Stimulated activated naive B cell treated with anti-CD40 and anti-IgM and Interleukin-4, amounts not matched to agents 10 μg/mL and 1 μg/mL and 100 μg/mL, for 72 hours (primary cell): ENCODE data around the gene NEMF.
"Not testable (repeated sequence)": the region's sequence is repeated elsewhere in the genome, so short reads cannot be mapped to it uniquely, and the experiment has no call there.

ENCODE experiments used
- ATAC-seq, 2 donors: fragments of 150-1000 bp; cut with Tn5 transposase; replicated peaks; 2 replicates each; pipeline ENCODE4 v1.10.0; 2021; ENCODE audit warnings: moderate library complexity in 1 of 2
- DNase-seq: peaks from one replicate; pipeline ENCODE4 v3.0.0; 2021
- H3K27ac Mint-ChIP-seq: one replicate; pipeline ENCODE4 v1.8.0; 2022; ENCODE audit warnings: mild to moderate bottlenecking, mixed read lengths
- H3K27me3 Mint-ChIP-seq, 2 donors: one replicate each; pipeline ENCODE4 v1.8.0; 2022; ENCODE audit warnings: mixed read lengths in 2 of 2
- H3K36me3 Mint-ChIP-seq, 2 donors: one replicate each; pipeline ENCODE4 v1.8.0; 2022; ENCODE audit warnings: mixed read lengths in 2 of 2, mild to moderate bottlenecking in 1 of 2
- H3K4me1 Mint-ChIP-seq, 2 donors: one replicate each; pipeline ENCODE4 v1.8.0; 2022; ENCODE audit warnings: mixed read lengths in 2 of 2, mild to moderate bottlenecking in 1 of 2
- H3K4me3 Mint-ChIP-seq, 2 donors: one replicate each; pipeline ENCODE4 v1.8.0; 2022; ENCODE audit warnings: mild to moderate bottlenecking in 2 of 2, mixed read lengths in 2 of 2, moderate library complexity in 1 of 2
- H3K9me3 Mint-ChIP-seq, 2 donors: one replicate each; pipeline ENCODE4 v1.8.0; 2022; ENCODE audit warnings: mixed read lengths in 2 of 2, mild to moderate bottlenecking in 1 of 2

The NEMF gene

DNA sequence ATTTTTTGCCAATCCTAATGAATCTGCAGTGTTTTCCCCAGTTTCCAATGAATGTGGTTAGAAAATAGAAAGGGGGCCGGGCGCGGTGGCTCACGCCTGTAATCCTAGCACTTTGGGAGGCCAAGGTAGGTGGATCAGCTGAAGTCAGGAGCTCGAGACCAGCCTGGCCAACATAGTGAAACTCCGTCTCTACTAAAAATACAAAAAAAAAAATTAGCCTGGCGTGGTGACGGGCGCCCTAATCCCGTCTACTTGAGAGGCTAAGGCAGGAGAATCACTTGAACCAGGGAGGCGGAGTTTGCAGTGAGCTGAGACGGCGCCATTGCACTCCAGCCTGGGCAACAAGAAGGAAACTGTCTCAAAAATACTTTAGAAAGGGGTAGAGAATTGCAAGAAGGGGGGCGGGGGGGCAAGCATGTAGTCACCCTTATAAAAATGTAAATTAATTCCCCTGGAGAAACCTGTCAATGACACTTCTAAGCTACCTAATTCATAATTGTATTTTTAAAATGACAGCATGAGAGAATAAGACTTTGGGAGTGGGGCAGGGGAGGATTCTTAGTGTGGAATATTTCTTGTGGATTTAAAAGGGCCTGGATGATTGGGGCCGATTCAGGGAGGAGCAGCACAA is 82.9 kb downstream of the NEMF start:
- H3K36me3 Mint-ChIP-seq = peaks cover 3 to 6% of the 10 kb centered on the region in 2 donors
- H3K27me3 Mint-ChIP-seq = no peaks in the 10 kb centered on the region
- peak overlapping the region; percentile 90 to 96 for H3K4me3 Mint-ChIP-seq
- ATAC-seq (no peak), DNase-seq (no peak)
- peak overlapping the region; percentile 98 for H3K27ac Mint-ChIP-seq
- peaks cover 16 to 34% of the 10 kb centered on the region in 2 donors for H3K4me1 Mint-ChIP-seq
- no peaks in the 10 kb centered on the region for H3K9me3 Mint-ChIP-seq

- Mint-ChIP-seq H3K4me3 (peak overlapping the region; percentile 90 to 96), H3K9me3 (no peaks in the 10 kb centered on the region), H3K27ac (peak overlapping the region; percentile 98), H3K4me1 (peaks cover 16 to 34% of the 10 kb centered on the region in 2 donors), H3K36me3 (peaks cover 3 to 4% of the 10 kb centered on the region in 2 donors), H3K27me3 (no peaks in the 10 kb centered on the region)
- DNase-seq (no peak), ATAC-seq (no peak)
These were observed 83.4 kb downstream of the NEMF start for GRCh38 chr14:49769171-49769570.

- DNase-seq (peak; percentile 68), ATAC-seq (peak; percentile 40 to 54)
- Mint-ChIP-seq H3K27me3 (no peaks in the 10 kb centered on the region), H3K27ac (peak overlapping the region; percentile 98), H3K36me3 (peaks cover 3 to 4% of the 10 kb centered on the region in 2 donors), H3K9me3 (no peaks in the 10 kb centered on the region), H3K4me3 (peak overlapping the region; percentile 90 to 96), H3K4me1 (peaks cover 16 to 34% of the 10 kb centered on the region in 2 donors)
These were observed 84.1 kb downstream of the NEMF start for GRCh38 chr14:49768301-49769121.

- Mint-ChIP-seq H3K27me3 (no peaks in the 10 kb centered on the region), H3K9me3 (no peaks in the 10 kb centered on the region), H3K4me1 (peaks cover 16 to 34% of the 10 kb centered on the region in 2 donors), H3K36me3 (peaks cover 3 to 4% of the 10 kb centered on the region in 2 donors), H3K27ac (peak within 1 kb of the TSS; percentile 100), H3K4me3 (peak within 1 kb of the TSS; percentile 96 to 97)
- DNase-seq = peak; percentile 88
- peak; percentile 84 to 87 for ATAC-seq
These were observed 84.9 kb downstream of the NEMF start, which contains the start of gene KLHDC2 for GRCh38 chr14:49767571-49768300. KLHDC2 (plus strand) TSS chr14:49768153; CDS start chr14:49768469, 316 bp downstream.

DNA sequence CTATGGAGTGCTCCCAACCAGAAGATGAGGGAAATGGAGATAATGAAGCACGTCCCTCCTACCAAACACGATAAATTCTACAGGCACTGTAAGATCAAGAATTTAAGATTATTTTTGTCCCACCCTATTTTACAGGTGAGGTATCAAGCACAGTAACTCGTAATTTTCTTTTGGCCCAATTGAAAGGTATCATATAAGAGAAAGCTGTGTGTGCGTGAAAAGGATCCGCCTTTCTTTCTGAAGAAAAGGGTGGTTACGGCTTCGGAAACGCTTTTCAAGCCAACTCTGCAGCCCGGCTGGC is 85.4 kb downstream of the NEMF start:
- DNase-seq (no peak), ATAC-seq (no peak)
- peak overlapping the region; percentile 100 for H3K27ac Mint-ChIP-seq
- peaks cover 3 to 4% of the 10 kb centered on the region in 2 donors for H3K36me3 Mint-ChIP-seq
- H3K4me1 Mint-ChIP-seq = peaks cover 16 to 34% of the 10 kb centered on the region in 2 donors
- no peaks in the 10 kb centered on the region for H3K9me3 Mint-ChIP-seq
- H3K4me3 Mint-ChIP-seq = peak overlapping the region; percentile 96 to 97
- H3K27me3 Mint-ChIP-seq = no peaks in the 10 kb centered on the region

DNA sequence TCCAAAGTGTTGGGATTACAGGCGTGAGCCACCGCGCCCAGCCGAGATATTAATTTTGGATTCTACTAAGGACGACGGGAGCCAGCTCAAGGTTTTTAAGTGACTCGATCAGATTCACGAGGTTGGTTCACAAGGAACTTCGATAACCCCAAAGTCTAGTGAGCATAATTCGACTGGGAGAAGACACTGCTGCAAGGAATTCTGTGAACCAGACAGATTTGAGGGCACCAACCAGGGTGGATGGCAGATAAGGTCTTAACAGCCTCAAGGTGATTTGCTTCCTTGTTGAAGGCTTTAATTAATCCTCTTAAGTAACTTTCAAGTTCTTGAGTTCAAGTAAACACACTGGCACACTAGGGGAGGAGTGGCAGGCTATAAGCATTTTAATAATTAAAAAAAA is 85.7 kb downstream of the NEMF start:
- ATAC-seq = no peak
- Mint-ChIP-seq H3K27ac (peak overlapping the region; percentile 100), H3K9me3 (no peaks in the 10 kb centered on the region), H3K27me3 (no peaks in the 10 kb centered on the region), H3K4me3 (peak overlapping the region; percentile 96 to 97), H3K4me1 (peaks cover 16 to 34% of the 10 kb centered on the region in 2 donors), H3K36me3 (peaks cover 3 to 4% of the 10 kb centered on the region in 2 donors)
- DNase-seq = no peak

DNA sequence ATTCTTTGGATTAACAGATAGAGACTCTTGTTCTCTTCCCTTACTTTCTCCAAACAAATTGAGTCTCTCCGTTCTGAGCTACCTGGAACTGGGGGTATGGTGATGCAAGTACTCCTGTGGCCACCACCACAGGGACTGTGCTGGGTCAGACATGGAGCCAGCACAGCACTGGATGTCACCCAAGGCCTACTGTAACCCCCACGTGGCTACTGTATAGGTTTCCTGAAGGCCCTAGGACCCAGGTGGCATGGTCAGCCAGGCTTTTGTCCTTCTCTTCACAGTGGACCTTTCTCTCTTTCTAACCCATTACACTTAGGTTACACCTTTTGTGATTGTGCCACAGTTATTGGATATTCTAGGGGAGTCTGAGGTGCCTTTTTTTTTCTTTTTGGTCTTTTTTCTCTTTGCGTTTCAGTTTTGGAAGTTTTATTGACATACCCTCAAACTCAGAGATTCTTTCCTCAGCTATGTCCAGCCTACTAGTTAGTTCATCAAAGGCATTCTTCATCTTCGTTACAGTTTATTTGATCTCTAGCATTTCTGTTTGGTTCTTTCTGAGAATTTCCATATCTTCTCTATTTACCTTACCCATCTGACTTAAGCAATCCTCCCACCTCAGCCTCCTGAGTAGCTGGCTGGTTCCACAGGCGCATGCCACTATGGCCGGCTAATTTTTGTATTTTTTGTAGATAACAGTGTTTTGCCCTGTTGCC is 90.6 kb downstream of the NEMF start:
- DNase-seq (no peak), ATAC-seq (no peak)
- no peaks in the 10 kb centered on the region for H3K36me3 Mint-ChIP-seq
- H3K4me1 Mint-ChIP-seq = peaks cover 4% of the 10 kb centered on the region in 2 donors
- no peaks in the 10 kb centered on the region for H3K27me3 Mint-ChIP-seq
- H3K4me3 Mint-ChIP-seq = no peak overlapping the region
- H3K9me3 Mint-ChIP-seq = no peaks in the 10 kb centered on the region
- no peak overlapping the region for H3K27ac Mint-ChIP-seq

- no peaks in the 10 kb centered on the region for H3K4me1 Mint-ChIP-seq
- peaks cover 2 to 3% of the 10 kb centered on the region in 2 donors for H3K9me3 Mint-ChIP-seq
- H3K36me3 Mint-ChIP-seq = peaks cover 3% of the 10 kb centered on the region in 2 donors
- H3K4me3 Mint-ChIP-seq = no peak overlapping the region
- ATAC-seq (no peak), DNase-seq (no peak)
- H3K27ac Mint-ChIP-seq = no peak overlapping the region
- no peaks in the 10 kb centered on the region for H3K27me3 Mint-ChIP-seq
These were observed 97.2 kb downstream of the NEMF start for GRCh38 chr14:49755378-49755777.

DNA sequence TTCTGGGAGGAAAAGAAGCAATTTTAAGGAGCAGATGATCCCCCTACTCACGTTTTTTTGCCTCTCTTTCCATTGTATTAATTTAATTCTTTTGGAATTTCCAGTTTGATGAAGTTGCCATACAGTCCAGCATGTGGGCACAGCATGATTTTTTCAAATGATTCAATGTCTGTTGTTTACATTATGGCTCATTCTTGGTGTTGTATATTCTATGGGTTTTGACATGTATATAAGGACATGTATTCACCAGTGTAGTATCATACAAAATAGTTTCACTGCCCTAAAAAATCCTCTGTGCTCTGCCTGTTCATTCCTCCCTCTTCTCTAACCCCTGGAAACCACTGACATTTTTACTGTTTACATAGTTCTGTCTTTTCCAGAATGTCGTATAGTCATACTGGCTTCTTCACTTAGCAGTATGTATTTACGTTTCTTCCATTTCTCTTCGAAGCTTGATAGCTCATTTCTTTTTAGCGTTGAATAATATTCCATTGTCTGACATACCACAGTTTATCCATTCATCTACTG is 98.0 kb downstream of the NEMF start:
- H3K36me3 Mint-ChIP-seq = peaks cover 3% of the 10 kb centered on the region in 2 donors

DNA sequence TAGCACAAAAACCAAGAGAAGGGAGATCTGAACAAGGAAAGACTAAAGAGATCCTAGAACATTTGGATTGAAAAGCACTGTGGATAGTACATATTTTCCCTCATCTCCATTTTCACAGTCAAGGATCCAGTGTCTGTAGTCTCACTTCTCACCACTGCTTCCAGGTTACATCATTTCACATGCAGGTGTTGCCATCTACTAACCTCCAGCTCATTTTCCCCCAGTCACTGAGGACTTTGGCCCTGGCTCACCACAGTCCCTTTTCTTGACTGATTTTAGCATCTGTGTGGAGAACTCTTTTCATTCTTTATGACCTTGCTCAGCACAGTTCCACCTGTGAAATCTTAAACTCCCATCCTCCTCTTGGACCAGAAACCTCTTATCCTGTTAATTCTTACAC is 106.1 kb downstream of the NEMF start:
- not testable (repeated sequence) for DNase-seq, H3K4me3 Mint-ChIP-seq, H3K27me3 Mint-ChIP-seq, ATAC-seq, H3K4me1 Mint-ChIP-seq, H3K9me3 Mint-ChIP-seq, H3K27ac Mint-ChIP-seq
- H3K36me3 Mint-ChIP-seq = peaks cover 7 to 20% of the 10 kb centered on the region in 2 donors

More for the DNA sequence above, 98.0 kb downstream of the NEMF start:
- H3K27me3 Mint-ChIP-seq = no peaks in the 10 kb centered on the region
- H3K4me3 Mint-ChIP-seq = no peak overlapping the region
- H3K9me3 Mint-ChIP-seq = peaks cover 2 to 3% of the 10 kb centered on the region in 2 donors
- no peak for ATAC-seq
- no peaks in the 10 kb centered on the region for H3K4me1 Mint-ChIP-seq
- DNase-seq = no peak
- no peak overlapping the region for H3K27ac Mint-ChIP-seq

GRCh38 chr14:49745191-49745590 is 107.4 kb downstream of the NEMF start:
- ATAC-seq (no peak), DNase-seq (no peak)
- no peaks in the 10 kb centered on the region for H3K27me3 Mint-ChIP-seq
- H3K4me3 Mint-ChIP-seq = no peak overlapping the region
- no peaks in the 10 kb centered on the region for H3K4me1 Mint-ChIP-seq
- H3K36me3 Mint-ChIP-seq = peaks cover 7 to 20% of the 10 kb centered on the region in 2 donors
- no peak overlapping the region for H3K27ac Mint-ChIP-seq
- no peaks in the 10 kb centered on the region for H3K9me3 Mint-ChIP-seq

DNA sequence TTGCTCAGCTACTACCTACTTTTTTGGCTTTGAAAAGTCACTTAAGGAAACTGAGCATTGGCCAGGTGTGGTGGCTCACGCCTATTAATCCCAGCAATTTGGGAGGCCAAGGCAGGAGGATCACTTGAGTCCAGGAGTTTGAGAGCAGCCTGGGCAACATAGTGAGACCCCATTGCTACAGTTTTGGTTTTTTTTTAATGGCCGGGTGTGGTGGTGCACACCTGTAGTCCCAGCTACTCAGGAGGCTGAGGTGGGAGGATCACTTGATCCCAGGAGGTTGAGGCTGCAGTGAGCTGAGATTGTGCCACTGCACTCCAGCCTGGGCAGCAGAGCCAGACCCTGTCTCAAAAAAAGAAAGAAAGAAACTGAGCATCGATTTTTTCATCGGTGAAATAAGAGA is 116.9 kb downstream of the NEMF start:
- H3K9me3 Mint-ChIP-seq, ATAC-seq, H3K4me1 Mint-ChIP-seq, H3K4me3 Mint-ChIP-seq, DNase-seq, H3K27ac Mint-ChIP-seq, H3K27me3 Mint-ChIP-seq: not testable (repeated sequence)
- peaks cover 8 to 10% of the 10 kb centered on the region in 2 donors for H3K36me3 Mint-ChIP-seq

DNA sequence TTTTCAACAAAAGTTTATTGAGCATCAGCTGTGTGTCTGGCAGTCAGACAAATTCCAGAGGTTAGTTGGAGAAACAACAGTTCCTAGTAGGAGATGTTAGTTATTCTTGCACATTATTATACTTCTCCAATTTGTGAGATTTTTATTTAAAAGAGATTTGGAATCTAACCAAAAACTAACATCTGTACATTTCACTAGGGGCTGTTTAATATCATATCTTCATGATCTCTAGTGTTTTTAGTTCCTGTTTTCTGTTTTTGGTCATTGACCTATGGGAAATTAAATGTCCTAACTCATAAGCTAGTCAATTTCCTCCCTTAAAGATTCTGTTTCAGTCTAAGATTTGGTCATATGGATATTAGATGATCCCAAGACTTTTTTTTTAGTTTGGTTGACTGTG is 118.8 kb downstream of the NEMF start:
- no peak for DNase-seq
- H3K9me3 Mint-ChIP-seq = no peaks in the 10 kb centered on the region

GRCh38 chr14:49732896-49733295 is 119.7 kb downstream of the NEMF start:
- H3K4me1 Mint-ChIP-seq = no peaks in the 10 kb centered on the region
- peaks cover 8 to 9% of the 10 kb centered on the region in 2 donors for H3K36me3 Mint-ChIP-seq
- no peak overlapping the region for H3K27ac Mint-ChIP-seq
- H3K27me3 Mint-ChIP-seq = no peaks in the 10 kb centered on the region
- H3K4me3 Mint-ChIP-seq = no peak overlapping the region
- ATAC-seq (no peak), DNase-seq (no peak)
- H3K9me3 Mint-ChIP-seq = no peaks in the 10 kb centered on the region

More for the DNA sequence above, 118.8 kb downstream of the NEMF start:
- Mint-ChIP-seq H3K36me3 (peaks cover 8% of the 10 kb centered on the region in 2 donors), H3K27me3 (no peaks in the 10 kb centered on the region), H3K4me3 (no peak overlapping the region), H3K27ac (no peak overlapping the region), H3K4me1 (no peaks in the 10 kb centered on the region)
- ATAC-seq = no peak
